ENCODE measurements around the gene BARHL2. TPM values are rescaled to one million over a fixed set of nuclear protein-coding genes. Genes with fewer than 3 reads are reported as not detected.

BARHL2 gene
- total RNA-seq (not detected), polyA plus RNA-seq (not detected)

DNA sequence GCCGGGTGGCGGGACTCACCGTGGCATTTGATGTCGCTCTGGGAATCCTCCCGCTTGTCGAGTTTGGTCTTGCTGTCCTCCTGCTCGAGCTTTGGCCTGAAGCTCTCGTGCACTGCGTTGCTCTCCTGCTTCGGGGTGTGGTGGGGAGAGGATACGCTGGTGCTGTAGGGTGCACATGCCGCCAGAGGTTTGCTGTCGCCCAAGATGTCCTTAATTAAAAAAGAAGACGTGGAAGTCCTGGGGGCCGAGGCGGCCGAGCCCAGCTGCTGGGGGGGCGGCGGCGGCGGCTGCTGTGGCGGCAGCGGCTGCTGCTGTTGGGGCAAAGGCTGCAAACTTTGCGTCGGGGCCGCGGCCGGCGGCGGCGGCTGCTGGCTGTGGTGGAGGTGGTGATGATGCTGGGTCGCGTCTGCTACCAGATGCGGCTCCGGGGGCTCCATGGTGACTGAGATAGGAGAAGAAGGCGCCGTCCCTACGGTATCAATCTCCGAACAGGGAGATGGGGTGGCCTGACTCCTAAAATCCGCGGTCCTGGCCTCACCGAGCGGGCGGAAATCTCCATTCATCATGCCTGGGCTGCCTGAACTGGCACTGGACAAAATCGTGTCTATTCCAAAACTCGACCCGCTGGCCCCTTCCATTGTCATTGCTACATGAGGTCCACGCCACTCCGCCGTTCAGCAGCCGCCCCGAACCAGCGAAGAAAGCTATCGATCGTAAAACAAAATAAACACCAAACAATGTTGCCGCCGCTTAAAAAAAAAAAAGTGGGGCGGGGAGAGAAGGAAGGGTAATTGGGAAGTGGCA is at the start of gene BARHL2:
Gene BARHL2, minus strand, starts transcription at position 751 of the 804 bp plus-strand sequence. Its CDS starts 107 bp downstream, at position 644.
- H3K4me1 ChIP-seq (ENCODE audit: insufficient read depth, low read length) = peaks cover 6% of the 10 kb centered on the region
- H3K27me3 ChIP-seq (ENCODE audit: insufficient read depth, low read length) = peaks cover 82% of the 10 kb centered on the region
- H3K4me3 ChIP-seq (ENCODE audit: low read length in 2 of 2) = no peak within 1 kb of the TSS
- ChIA-PET CTCF (ENCODE audit: partially characterized antibody) (interaction anchor here (0.6 to 1.7 kb wide), 3 partner anchors 9 to 247 kb away, joined by 3 read pairs; no protein-coding TSS in a partner anchor), POLR2A (ENCODE audit: partially characterized antibody) (no interaction called here)
- H3K4me3 Mint-ChIP-seq = peak within 1 kb of the TSS; percentile 36 to 80 (median 64)
- H3K9me3 Mint-ChIP-seq = peaks cover 2 to 53% (median 37%) of the 10 kb centered on the region in 8 donors
- H3K9me3 ChIP-seq (ENCODE audit: control insufficient read depth in 1 of 2, low read length in 2 of 2) = no peaks in the 10 kb centered on the region
- H3K27me3 Mint-ChIP-seq = peaks cover 72 to 73% of the 10 kb centered on the region in 2 donors
- peaks cover 16 to 39% (median 17%) of the 10 kb centered on the region in 4 donors for H3K4me1 Mint-ChIP-seq
- no peaks in the 10 kb centered on the region for H3K36me3 ChIP-seq (ENCODE audit: insufficient read depth, low read length)
- H3K27ac ChIP-seq (ENCODE audit: low read depth, low read length) = no peak within 1 kb of the TSS
- H3K36me3 Mint-ChIP-seq = peaks cover 3 to 9% of the 10 kb centered on the region in 2 donors
- intact Hi-C loops (cut with micrococcal nuclease) = no loop called here
- peak within 1 kb of the TSS in 6 of 7 donors; percentile 60 to 94 (median 78) for H3K27ac Mint-ChIP-seq
- DNase-seq = no peak

DNA sequence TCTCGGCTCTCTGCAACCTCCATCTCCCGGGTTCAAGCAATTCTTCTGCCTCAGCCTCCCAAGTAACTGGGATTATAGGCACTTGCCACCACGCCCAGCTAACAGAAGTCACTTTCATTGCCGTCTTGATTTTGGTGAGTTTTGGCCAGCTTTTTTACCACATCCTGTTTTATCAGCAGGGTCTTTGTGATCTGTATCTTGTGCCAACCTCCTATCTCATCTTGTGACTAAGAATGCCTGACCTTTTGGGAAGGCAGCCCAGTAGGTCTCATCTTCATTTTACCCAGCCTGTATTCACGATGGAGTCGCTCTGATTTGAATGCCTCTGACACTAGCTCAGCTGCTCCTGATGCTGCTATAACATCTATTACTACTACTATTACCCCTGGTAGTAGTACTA is 46.8 kb upstream of the BARHL2 start:
- POLR2A ChIA-PET (ENCODE audit: partially characterized antibody) = no interaction called here
- no peak for DNase-seq
- peaks cover 3 to 5% (median 4%) of the 10 kb centered on the region in 4 donors for H3K4me1 Mint-ChIP-seq
- no peaks in the 10 kb centered on the region for H3K36me3 Mint-ChIP-seq
- H3K4me3 Mint-ChIP-seq = no peak overlapping the region
- H3K27me3 Mint-ChIP-seq = peaks cover 28 to 39% of the 10 kb centered on the region in 2 donors
- no peak overlapping the region for H3K4me3 ChIP-seq (ENCODE audit: low read length in 2 of 2)
- H3K9me3 ChIP-seq (ENCODE audit: control insufficient read depth in 1 of 2, low read length in 2 of 2) = no peaks in the 10 kb centered on the region
- no peaks in the 10 kb centered on the region for H3K27me3 ChIP-seq (ENCODE audit: insufficient read depth, low read length)
- no peak overlapping the region for H3K27ac Mint-ChIP-seq
- no peaks in the 10 kb centered on the region for H3K36me3 ChIP-seq (ENCODE audit: insufficient read depth, low read length)
- CTCF ChIA-PET (ENCODE audit: partially characterized antibody) = no interaction called here
- peaks cover 0 to 4% (median 0%) of the 10 kb centered on the region in 8 donors for H3K9me3 Mint-ChIP-seq
- no peaks in the 10 kb centered on the region for H3K4me1 ChIP-seq (ENCODE audit: insufficient read depth, low read length)
- intact Hi-C loops (cut with micrococcal nuclease) = no loop called here
- no peak overlapping the region for H3K27ac ChIP-seq (ENCODE audit: low read depth, low read length)

DNA sequence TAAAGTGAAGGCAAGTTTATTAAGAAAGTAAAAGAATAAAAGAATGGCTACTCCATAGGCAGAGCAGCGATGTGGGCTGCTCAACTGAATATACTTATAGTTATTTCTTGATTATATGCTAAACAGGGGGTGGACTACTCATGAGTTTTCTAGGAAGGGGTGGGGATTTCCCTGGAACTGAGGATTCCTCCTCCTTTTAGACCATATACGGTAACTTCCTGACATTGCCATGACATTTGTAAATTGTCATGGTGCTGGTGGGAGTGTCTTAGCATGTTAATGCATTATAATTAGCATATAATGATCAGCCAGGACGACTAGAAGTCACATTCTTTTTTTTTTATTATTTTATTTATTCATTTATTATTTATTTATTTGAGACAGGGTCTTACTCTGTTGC is 46.4 kb upstream of the BARHL2 start:
- POLR2A ChIA-PET (ENCODE audit: partially characterized antibody) = no interaction called here
- Mint-ChIP-seq H3K4me3 (no peak overlapping the region), H3K27ac (no peak overlapping the region), H3K36me3 (no peaks in the 10 kb centered on the region), H3K4me1 (peaks cover 3 to 5% (median 4%) of the 10 kb centered on the region in 4 donors), H3K27me3 (peaks cover 27 to 37% of the 10 kb centered on the region in 2 donors), H3K9me3 (peaks cover 0 to 4% (median 0%) of the 10 kb centered on the region in 8 donors)
- Histone ChIP-seq H3K27me3 (ENCODE audit: insufficient read depth, low read length) (no peaks in the 10 kb centered on the region), H3K36me3 (ENCODE audit: insufficient read depth, low read length) (no peaks in the 10 kb centered on the region), H3K4me1 (ENCODE audit: insufficient read depth, low read length) (no peaks in the 10 kb centered on the region), H3K4me3 (ENCODE audit: low read length in 2 of 2) (no peak overlapping the region), H3K9me3 (ENCODE audit: control insufficient read depth in 1 of 2, low read length in 2 of 2) (no peaks in the 10 kb centered on the region), H3K27ac (ENCODE audit: low read depth, low read length) (no peak overlapping the region)
- intact Hi-C loops (cut with micrococcal nuclease) = no loop called here
- no peak for DNase-seq
- CTCF ChIA-PET (ENCODE audit: partially characterized antibody) = no interaction called here

DNA sequence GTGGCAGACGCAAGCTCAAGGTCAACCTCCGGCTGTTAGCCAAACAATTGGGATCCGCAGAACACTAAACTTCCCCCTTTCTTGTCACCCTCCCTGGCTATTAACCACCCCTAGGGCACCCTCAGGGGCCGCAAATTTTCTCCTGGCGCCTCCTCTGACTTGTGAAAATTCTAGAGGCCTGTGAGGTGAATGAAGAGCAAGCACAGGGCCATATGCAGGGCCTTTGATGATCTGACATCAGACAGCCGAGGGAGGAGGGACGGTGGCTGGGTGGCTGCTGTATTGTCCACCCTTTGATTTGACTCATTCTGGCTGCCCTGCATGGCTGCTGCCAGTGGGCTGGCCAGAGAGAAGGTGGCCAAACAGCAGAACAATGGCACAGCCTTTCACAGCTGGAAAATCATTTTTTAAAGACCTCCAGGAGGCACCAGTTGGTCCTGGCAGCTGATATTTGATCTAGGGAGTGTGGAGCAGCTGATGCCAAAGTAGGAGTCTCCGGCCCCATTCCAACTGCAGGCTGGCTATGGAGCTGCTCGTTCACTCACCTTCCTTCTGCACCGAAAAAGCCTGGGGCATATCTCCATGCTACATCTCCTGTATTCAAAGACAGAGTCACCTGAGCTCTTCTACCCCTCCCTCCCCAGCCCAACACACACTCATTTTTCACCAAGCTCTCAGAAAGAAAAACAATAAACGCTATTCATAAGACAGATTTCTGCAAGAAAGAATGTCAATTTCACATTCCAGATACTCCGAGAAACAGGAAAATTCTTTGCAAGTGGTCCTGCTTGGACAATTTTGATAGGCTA is 44.9 kb upstream of the BARHL2 start:
- Histone ChIP-seq H3K27me3 (ENCODE audit: insufficient read depth, low read length) (no peaks in the 10 kb centered on the region), H3K4me1 (ENCODE audit: insufficient read depth, low read length) (no peaks in the 10 kb centered on the region), H3K4me3 (ENCODE audit: low read length in 2 of 2) (no peak overlapping the region), H3K27ac (ENCODE audit: low read depth, low read length) (no peak overlapping the region), H3K9me3 (ENCODE audit: control insufficient read depth in 1 of 2, low read length in 2 of 2) (no peaks in the 10 kb centered on the region), H3K36me3 (ENCODE audit: insufficient read depth, low read length) (no peaks in the 10 kb centered on the region)
- no peak overlapping the region for H3K4me3 Mint-ChIP-seq
- peaks cover 24 to 32% of the 10 kb centered on the region in 2 donors for H3K27me3 Mint-ChIP-seq
- intact Hi-C loops (cut with micrococcal nuclease) = no loop called here
- CTCF ChIA-PET (ENCODE audit: partially characterized antibody) = no interaction called here
- DNase-seq = no peak
- no peak overlapping the region for H3K27ac Mint-ChIP-seq
- H3K9me3 Mint-ChIP-seq = peaks cover 0 to 4% (median 0%) of the 10 kb centered on the region in 8 donors
- no peaks in the 10 kb centered on the region for H3K36me3 Mint-ChIP-seq
- peaks cover 3 to 5% (median 4%) of the 10 kb centered on the region in 4 donors for H3K4me1 Mint-ChIP-seq
- POLR2A ChIA-PET (ENCODE audit: partially characterized antibody) = no interaction called here

DNA sequence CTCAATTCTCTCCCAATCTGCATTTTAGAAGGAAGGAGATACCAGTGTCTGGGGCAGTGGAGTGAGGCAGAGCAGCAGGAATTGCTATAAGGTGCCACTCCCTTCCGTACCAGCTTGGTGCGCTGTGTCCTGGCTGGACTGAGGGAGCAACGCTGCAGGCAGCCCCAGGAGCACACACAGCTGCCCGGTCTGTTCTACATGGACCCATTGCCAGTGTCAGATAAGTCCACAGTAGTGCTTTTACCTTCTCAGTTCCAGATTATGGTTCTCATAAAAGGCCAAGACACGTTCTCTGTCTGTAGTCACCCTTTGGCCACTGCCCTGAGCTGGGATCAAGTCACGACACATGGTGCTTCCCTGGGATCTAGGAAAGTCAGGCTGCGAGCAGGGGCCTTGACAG is 44.1 kb upstream of the BARHL2 start:
- Mint-ChIP-seq H3K4me1 (peaks cover 3 to 5% (median 4%) of the 10 kb centered on the region in 4 donors), H3K36me3 (no peaks in the 10 kb centered on the region), H3K27ac (no peak overlapping the region), H3K9me3 (peaks cover 0 to 4% (median 0%) of the 10 kb centered on the region in 8 donors), H3K4me3 (no peak overlapping the region), H3K27me3 (peaks cover 27 to 32% of the 10 kb centered on the region in 2 donors)
- H3K9me3 ChIP-seq (ENCODE audit: control insufficient read depth in 1 of 2, low read length in 2 of 2) = no peaks in the 10 kb centered on the region
- H3K36me3 ChIP-seq (ENCODE audit: insufficient read depth, low read length) = no peaks in the 10 kb centered on the region
- no peak for DNase-seq
- H3K4me3 ChIP-seq (ENCODE audit: low read length in 2 of 2) = no peak overlapping the region
- H3K27me3 ChIP-seq (ENCODE audit: insufficient read depth, low read length) = no peaks in the 10 kb centered on the region
- H3K4me1 ChIP-seq (ENCODE audit: insufficient read depth, low read length) = no peaks in the 10 kb centered on the region
- H3K27ac ChIP-seq (ENCODE audit: low read depth, low read length) = no peak overlapping the region
- POLR2A ChIA-PET (ENCODE audit: partially characterized antibody) = no interaction called here
- CTCF ChIA-PET (ENCODE audit: partially characterized antibody) = no interaction called here
- intact Hi-C loops (cut with micrococcal nuclease) = no loop called here

DNA sequence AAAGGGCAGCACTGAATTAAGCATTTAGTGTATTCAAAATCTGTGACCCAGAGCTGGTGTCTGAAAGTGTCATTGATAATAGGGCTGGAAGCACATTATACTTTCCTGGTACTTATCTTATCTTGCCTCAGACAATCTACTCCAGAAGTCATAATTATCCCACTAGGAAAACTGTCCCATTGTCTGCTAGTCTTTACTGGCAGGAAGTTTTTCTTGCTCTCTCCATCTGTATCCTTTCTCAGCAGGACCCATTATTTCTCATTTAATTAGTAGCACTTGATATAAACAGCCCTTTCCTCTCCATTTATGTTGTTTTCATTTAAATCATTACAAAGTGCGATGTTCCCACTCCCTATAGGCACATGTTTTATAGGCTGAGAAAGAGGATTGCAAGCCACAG is 36.5 kb upstream of the BARHL2 start:
- Mint-ChIP-seq H3K36me3 (no peaks in the 10 kb centered on the region), H3K4me1 (no peaks in the 10 kb centered on the region), H3K27me3 (peaks cover 19 to 27% of the 10 kb centered on the region in 2 donors), H3K4me3 (no peak overlapping the region), H3K9me3 (no peaks in the 10 kb centered on the region), H3K27ac (no peak overlapping the region)
- Histone ChIP-seq H3K9me3 (ENCODE audit: control insufficient read depth in 1 of 2, low read length in 2 of 2) (no peaks in the 10 kb centered on the region), H3K4me3 (ENCODE audit: low read length in 2 of 2) (no peak overlapping the region), H3K27ac (ENCODE audit: low read depth, low read length) (no peak overlapping the region), H3K4me1 (ENCODE audit: insufficient read depth, low read length) (no peaks in the 10 kb centered on the region), H3K27me3 (ENCODE audit: insufficient read depth, low read length) (no peaks in the 10 kb centered on the region), H3K36me3 (ENCODE audit: insufficient read depth, low read length) (no peaks in the 10 kb centered on the region)
- POLR2A ChIA-PET (ENCODE audit: partially characterized antibody) = no interaction called here
- intact Hi-C loops (cut with micrococcal nuclease) = no loop called here
- DNase-seq = no peak
- CTCF ChIA-PET (ENCODE audit: partially characterized antibody) = interaction anchor here (1.3 kb wide), 1 partner anchor 32 kb away, joined by 6 read pairs; no protein-coding TSS in a partner anchor

DNA sequence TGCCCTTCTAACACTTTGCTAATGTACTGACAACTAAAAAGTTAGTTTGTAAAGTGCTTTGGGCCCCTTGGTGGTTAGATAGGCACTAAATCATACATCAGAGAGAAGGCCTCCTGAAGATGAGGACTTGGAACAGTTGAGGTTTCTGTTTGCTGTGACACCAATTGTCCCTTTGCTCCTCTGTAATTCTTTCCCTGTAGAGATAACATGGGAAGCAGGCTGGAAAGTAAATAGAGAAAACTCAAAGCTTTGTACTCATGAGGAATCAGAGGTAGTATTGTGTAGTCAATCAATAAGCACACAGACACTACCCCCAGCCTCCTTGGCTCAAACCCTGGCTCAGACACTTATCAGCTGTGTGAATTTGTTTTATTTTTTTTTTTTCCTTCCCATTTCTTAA is 31.6 kb upstream of the BARHL2 start:
- H3K36me3 Mint-ChIP-seq = no peaks in the 10 kb centered on the region
- H3K4me1 Mint-ChIP-seq = no peaks in the 10 kb centered on the region
- Histone ChIP-seq H3K36me3 (ENCODE audit: insufficient read depth, low read length) (no peaks in the 10 kb centered on the region), H3K27ac (ENCODE audit: low read depth, low read length) (no peak overlapping the region), H3K9me3 (ENCODE audit: control insufficient read depth in 1 of 2, low read length in 2 of 2) (no peaks in the 10 kb centered on the region), H3K4me3 (ENCODE audit: low read length in 2 of 2) (no peak overlapping the region), H3K4me1 (ENCODE audit: insufficient read depth, low read length) (no peaks in the 10 kb centered on the region), H3K27me3 (ENCODE audit: insufficient read depth, low read length) (no peaks in the 10 kb centered on the region)
- H3K4me3 Mint-ChIP-seq = no peak overlapping the region
- H3K27me3 Mint-ChIP-seq = peaks cover 27 to 29% of the 10 kb centered on the region in 2 donors
- no peak for DNase-seq
- CTCF ChIA-PET (ENCODE audit: partially characterized antibody) = interaction anchor here (1.5 kb wide), 1 partner anchor 27 kb away, joined by 5 read pairs; no protein-coding TSS in a partner anchor
- POLR2A ChIA-PET (ENCODE audit: partially characterized antibody) = no interaction called here
- H3K9me3 Mint-ChIP-seq = no peaks in the 10 kb centered on the region
- intact Hi-C loops (cut with micrococcal nuclease) = no loop called here
- no peak overlapping the region for H3K27ac Mint-ChIP-seq
